DMS79 treated with DMSO at 0.1 percent for 48 hours (cell line): Measurements from ENCODE around the gene OR6N2.

Experiments
- DNase-seq: peaks from one replicate; lab custom pipeline; 2025; lab: John Stamatoyannopoulos, UW

The OR6N2 gene

DNA sequence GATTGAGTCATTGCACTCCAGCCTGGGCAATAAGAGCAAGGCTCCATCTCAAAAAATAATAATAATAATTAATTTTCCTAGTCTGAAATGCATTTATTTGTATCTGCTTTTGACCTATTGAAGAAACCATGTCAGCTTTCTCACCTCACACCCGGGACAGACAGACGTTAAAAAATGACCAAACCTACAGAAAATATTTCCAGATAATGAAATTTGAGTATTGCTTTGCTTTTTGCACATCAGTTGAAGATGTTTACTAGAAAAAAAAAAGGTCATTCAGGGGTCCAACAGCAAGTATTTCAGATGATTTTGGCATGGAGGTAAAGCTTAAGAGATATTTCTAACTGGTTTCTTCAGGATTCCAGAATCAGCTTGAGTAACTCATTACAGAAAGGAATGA lies 26.6 kb downstream of the OR6N2 start, which contains the start of gene OR6K6:
TSS of gene OR6K6 (plus strand) at position 301 of the 400 bp plus-strand sequence. CDS start 168 bp downstream, outside the sequence.
- DNase-seq, result no peak

DNA sequence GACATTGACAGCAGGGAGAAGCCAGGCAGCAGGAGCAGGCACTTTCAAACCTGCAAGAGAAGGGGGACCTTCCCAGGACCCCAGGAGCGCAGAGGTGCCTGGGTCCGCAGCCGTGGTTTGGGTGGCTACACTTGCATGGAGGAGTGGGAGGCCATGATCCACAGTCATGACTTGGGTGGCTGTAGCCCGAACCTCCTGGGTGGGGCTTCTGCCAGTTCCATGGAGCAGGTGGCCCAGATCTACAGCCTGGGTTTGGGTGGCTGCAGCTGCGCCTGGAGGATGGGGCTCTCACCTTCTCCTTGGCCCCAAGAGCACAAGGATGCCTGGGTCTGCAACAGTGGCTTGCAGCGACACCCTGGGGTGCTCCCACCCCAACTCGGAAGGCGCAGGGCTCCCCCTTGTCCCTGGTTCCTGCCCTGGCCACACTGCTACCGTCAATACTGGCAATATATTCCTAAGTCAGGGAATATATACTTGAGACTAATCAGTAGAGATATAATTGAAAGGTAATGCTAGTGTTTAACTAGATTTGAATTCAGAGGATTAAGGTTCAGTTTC lies 28.8 kb downstream of the OR6N2 start:
- DNase-seq, result no peak

DNA sequence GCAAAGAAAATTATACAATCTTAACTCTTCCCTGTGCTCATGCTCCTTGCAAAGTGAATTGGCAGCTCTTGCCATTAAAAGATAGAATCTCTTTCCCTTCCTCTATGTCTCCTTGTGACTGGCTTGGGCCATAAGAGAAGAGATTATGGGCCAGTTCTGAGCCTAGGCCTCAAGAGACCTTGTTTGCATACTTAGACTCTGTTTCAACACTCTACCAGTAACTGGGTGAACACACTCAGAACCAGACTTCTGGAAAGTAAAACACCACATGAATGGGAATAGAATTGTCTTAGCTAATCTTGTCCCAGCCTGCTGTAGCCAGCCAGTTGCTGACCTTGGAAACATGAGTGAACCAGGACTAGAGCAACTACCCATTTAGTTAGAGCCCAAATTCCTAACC lies 45.2 kb downstream of the OR6N2 start:
- no peak for DNase-seq

DNA sequence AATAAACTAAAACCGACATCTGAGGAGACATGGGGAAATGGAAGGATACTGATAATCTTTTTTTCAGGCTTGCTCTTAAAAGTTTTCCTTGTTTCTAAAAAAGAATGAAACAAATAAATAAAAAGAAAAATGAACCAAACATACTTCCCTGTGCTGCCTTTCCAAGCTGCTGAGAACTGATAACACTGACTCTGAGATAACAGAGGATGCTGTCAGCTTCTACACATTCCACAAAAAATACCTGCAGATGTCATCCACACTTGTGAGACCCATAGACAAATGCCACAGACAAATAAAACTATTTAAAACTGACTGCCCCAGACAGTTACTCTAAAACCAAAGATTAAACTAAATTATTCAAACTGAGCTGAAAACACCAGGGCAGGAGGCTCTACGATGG lies 48.5 kb downstream of the OR6N2 start:
- DNase-seq, result no peak

DNA sequence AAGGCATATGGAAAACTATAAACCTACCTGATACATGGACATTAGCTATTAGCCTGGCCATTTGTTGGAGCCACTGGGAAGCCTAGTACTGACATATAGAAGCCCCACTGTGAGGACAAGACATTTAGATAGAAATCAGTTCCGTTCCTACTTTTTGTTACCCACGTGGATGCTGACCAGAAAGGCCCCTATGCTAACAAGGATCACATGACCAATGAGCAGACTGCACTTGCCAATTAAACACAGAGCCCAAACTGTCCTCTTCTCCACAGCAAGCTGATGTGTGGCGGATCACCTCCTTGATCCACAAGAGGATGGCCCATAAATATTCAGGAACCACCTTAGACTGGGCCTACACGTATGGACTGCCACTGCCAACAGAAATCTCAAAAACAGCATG lies 49.3 kb downstream of the OR6N2 start:
- DNase-seq, result no peak

DNA sequence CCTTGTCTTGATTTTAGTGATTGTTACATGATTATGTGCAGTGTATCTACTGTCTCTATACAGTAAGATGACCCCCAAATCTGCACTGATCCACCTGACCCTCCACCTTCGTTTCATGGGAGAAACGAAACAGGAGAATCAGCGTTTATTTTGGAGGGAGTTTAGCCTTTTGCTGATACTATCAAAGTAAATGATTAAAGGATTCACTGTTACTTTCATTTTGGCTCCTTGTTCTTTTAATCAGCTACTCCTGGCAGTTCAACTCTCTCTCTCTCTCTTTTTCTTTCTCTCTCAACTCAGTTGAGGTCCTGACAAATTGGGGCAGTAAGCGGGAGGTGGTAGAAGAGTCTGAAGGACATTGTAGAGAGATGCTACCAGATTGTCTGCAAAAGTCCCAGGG lies 50.6 kb downstream of the OR6N2 start:
- no peak for DNase-seq

DNA sequence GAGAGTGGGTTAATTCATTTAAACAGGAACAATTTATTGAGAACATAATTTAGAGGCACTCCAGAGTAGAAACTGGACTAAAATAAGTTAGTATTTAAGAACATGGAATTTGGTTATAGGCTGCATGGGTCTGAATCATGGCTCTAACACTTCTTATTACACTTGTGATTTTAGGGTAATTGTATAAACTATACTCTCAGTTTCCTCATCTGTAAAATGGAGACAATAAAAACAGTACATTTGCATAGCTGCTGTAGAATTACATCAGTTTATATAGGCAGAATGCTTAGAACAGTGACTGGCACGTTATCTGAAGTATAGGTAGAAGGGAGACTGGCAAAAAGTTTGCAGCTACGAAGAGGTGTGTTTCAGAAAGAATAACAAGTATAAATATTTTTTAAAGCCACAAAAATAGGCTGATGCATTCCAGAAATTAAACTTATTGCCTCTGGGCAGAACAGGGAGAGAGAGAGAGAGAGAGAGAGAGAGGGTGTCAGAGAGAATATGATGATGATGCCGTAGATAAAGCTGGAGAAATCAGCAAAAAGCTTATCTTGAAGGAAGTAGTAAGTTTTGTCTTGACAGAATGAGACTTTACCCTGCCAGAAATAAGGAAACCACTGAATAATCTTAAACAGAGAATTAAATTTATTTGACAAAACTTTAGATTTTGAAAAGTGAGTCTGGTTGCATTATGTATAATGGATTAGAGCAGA lies 52.3 kb downstream of the OR6N2 start:
- no peak for DNase-seq

DNA sequence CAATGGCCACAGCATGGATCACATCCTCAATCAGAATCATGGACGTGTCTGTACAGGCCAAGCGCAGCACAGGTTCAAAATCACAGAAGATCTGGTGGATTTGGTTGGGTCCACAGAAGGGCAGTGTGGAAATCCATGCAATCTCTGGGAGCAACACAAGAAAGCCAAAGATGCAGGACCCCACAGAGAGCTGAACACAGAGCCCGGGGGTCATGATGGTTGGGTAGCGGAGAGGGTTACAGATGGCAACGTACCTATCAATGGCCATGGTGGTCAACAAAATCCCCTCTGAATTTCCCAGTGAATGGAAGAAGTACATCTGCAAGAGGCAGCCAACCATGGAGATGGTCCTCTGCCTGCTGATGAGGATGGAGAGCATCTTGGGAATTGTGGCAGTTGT lies 56.6 kb downstream of the OR6N2 start:
- DNase-seq, result no peak
